Measurements from ENCODE around the gene BCAM.

DNA sequence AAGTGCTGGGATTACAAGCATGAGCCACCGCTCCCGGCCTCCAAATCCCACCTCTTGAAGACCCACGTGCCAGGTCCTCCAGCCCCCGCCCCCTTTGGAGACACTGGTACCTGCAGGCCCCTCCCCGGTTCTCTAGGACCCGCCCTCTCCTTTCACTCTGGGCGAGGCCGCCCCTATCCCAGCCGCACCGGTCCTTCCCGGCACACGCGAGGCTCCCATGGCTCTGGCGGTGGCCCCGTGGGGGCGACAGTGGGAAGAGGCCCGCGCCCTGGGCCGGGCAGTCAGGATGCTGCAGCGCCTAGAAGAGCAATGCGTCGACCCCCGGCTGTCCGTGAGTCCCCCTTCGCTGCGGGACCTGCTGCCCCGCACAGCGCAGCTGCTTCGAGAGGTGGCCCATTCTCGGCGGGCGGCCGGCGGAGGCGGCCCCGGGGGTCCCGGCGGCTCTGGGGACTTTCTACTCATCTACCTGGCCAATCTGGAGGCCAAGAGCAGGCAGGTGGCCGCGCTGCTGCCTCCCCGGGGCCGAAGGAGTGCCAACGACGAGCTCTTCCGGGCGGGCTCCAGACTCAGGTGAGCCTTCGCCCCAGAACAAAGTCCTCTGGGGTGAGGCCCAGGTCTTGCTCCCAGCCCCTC is 31.1 kb upstream of the BCAM start, which contains the start of gene CBLC:
- TF ChIP-seq, protein P1, sequence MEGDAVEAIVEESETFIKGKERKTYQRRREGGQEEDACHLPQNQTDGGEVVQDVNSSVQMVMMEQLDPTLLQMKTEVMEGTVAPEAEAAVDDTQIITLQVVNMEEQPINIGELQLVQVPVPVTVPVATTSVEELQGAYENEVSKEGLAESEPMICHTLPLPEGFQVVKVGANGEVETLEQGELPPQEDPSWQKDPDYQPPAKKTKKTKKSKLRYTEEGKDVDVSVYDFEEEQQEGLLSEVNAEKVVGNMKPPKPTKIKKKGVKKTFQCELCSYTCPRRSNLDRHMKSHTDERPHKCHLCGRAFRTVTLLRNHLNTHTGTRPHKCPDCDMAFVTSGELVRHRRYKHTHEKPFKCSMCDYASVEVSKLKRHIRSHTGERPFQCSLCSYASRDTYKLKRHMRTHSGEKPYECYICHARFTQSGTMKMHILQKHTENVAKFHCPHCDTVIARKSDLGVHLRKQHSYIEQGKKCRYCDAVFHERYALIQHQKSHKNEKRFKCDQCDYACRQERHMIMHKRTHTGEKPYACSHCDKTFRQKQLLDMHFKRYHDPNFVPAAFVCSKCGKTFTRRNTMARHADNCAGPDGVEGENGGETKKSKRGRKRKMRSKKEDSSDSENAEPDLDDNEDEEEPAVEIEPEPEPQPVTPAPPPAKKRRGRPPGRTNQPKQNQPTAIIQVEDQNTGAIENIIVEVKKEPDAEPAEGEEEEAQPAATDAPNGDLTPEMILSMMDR (IDR thresholded peaks at IDR 0.05) = no peak
- TF ChIP-seq POLR2A (IDR thresholded peaks at IDR 0.05) = no peak
